Measurements from ENCODE around the gene TLK1. TPM values are rescaled to one million over a fixed set of nuclear protein-coding genes. Genes with fewer than 3 reads are reported as not detected.

Gene TLK1
- total and polyA plus RNA-seq, 12 donors, result 5.8 to 41.8 (median 31.1) TPM

- no peaks in the 10 kb centered on the region for H3K9me3 ChIP-seq
- no peak overlapping the region for H3K4me3 ChIP-seq
- WGBS, 2 donors, result 98% methylated on average over 1 of the region's 1 CpG
- DNase-seq (no peak), ATAC-seq (no peak)
- no peaks in the 10 kb centered on the region for H3K4me1 ChIP-seq
- intact Hi-C loops (cut with DNase I), result no loop called here
- no peak for TF ChIP-seq CTCF (IDR thresholded peaks at IDR 0.05)
- no peak overlapping the region for H3K27ac ChIP-seq
- H3K27me3 ChIP-seq, result no peaks in the 10 kb centered on the region
- H3K36me3 ChIP-seq, result no peaks in the 10 kb centered on the region
These were observed 39.8 kb upstream of the TLK1 start for GRCh38 chr2:171200469-171200868.

GRCh38 chr2:171191021-171191420 lies 30.3 kb upstream of the TLK1 start:
- H3K27ac ChIP-seq, result no peak overlapping the region
- no peak for TF ChIP-seq CTCF (IDR thresholded peaks at IDR 0.05)
- intact Hi-C loops (cut with DNase I), result no loop called here
- DNase-seq (no peak), ATAC-seq (no peak)
- WGBS, 2 donors, result 92 to 98% methylated on average over 4 of the region's 4 CpGs
- peaks cover 0 to 4% (median 0%) of the 10 kb centered on the region in 7 donors for H3K27me3 ChIP-seq
- H3K36me3 ChIP-seq, result no peaks in the 10 kb centered on the region
- H3K4me3 ChIP-seq, result no peak overlapping the region
- no peaks in the 10 kb centered on the region for H3K4me1 ChIP-seq
- no peaks in the 10 kb centered on the region for H3K9me3 ChIP-seq

GRCh38 chr2:171187819-171188218 lies 27.1 kb upstream of the TLK1 start:
- ATAC-seq (no peak), DNase-seq (no peak)
- no peaks in the 10 kb centered on the region for H3K36me3 ChIP-seq
- intact Hi-C loops (cut with DNase I), result loop anchor here in 1 of 10 donors (10.0 kb wide), 1 partner anchor 227 kb away; no protein-coding TSS in a partner anchor
- no peaks in the 10 kb centered on the region for H3K4me1 ChIP-seq
- TF ChIP-seq CTCF (IDR thresholded peaks at IDR 0.05), result no peak
- H3K27ac ChIP-seq, result no peak overlapping the region
- no peaks in the 10 kb centered on the region for H3K9me3 ChIP-seq
- H3K27me3 ChIP-seq, result peaks cover 0 to 4% (median 0%) of the 10 kb centered on the region in 7 donors
- no peak overlapping the region for H3K4me3 ChIP-seq

- 86 to 96% methylated on average over 2 of the region's 2 CpGs for WGBS, 2 donors
- Histone ChIP-seq H3K27ac (no peak overlapping the region), H3K9me3 (no peaks in the 10 kb centered on the region), H3K4me3 (no peak overlapping the region), H3K27me3 (peaks cover 0 to 4% (median 0%) of the 10 kb centered on the region in 7 donors), H3K4me1 (no peaks in the 10 kb centered on the region), H3K36me3 (no peaks in the 10 kb centered on the region)
- no peak for TF ChIP-seq CTCF (IDR thresholded peaks at IDR 0.05)
- no peak for ATAC-seq
- DNase-seq, result no peak
- intact Hi-C loops (cut with DNase I), result loop anchor here in 1 of 10 donors (10.0 kb wide), 1 partner anchor 228 kb away; no protein-coding TSS in a partner anchor
These were observed 26.5 kb upstream of the TLK1 start for GRCh38 chr2:171187177-171187576.

All from heart right ventricle (tissue), 16 donors.